ENCODE results near the gene RPL36AL. TPM values are rescaled to one million over a fixed set of nuclear protein-coding genes. Genes with fewer than 3 reads are reported as not detected.
"Not testable (repeated sequence)": the region's sequence is repeated elsewhere in the genome, so short reads cannot be mapped to it uniquely, and the experiment has no call there.

Gene RPL36AL
- polyA plus RNA-seq, 3 donors: 177 to 251 (median 211) TPM

DNA sequence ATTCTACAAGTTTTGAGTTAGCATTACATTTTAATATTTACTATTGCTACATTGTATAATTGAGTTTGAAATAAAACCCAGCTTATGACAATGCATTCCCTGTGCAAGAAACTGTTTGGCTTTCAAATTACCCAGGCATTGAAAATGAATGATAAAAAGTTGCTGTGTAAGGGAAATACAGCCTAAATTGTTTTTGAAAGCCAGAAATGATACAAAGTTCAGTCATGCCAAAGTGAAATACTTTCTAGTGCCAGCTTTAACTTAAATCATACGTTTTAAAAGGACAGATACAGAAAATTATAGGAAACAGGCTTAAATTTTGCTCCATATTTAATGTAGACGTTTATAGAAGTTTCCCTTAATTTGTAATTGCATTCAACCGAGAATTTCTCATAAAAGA is 3.0 kb upstream of the RPL36AL start:
- no peak for DNase-seq

DNA sequence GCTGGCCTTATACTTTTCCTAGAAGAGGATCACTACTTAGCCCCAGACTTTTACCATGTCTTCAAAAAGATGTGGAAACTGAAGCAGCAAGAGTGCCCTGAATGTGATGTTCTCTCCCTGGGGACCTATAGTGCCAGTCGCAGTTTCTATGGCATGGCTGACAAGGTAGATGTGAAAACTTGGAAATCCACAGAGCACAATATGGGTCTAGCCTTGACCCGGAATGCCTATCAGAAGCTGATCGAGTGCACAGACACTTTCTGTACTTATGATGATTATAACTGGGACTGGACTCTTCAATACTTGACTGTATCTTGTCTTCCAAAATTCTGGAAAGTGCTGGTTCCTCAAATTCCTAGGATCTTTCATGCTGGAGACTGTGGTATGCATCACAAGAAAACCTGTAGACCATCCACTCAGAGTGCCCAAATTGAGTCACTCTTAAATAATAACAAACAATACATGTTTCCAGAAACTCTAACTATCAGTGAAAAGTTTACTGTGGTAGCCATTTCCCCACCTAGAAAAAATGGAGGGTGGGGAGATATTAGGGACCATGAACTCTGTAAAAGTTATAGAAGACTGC is 1.7 kb upstream of the RPL36AL start:
- no peak for DNase-seq

- peak; percentile 67 for DNase-seq
These were observed 872 bp upstream of the RPL36AL start for GRCh38 chr14:49621114-49621881.

DNA sequence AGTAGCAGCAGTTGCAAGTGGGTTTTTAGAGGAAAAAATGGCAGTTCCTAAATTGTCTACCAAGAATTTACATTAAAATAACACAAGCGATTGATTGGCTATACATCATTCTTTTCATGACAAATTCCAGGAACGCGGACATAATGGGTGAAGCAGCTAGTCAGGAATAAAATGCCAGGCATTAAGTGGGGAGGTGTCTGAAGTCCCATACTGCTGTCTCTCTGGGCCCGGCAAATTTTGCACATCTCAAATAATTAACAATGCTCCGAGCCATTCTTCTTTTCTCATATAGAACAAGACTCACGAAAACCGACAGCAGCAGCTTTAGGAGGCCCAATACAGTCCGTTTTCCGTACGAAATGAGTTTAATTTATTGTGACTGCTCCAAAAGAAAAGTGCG is 696 bp downstream of the RPL36AL start:
- DNase-seq: no peak

DNA sequence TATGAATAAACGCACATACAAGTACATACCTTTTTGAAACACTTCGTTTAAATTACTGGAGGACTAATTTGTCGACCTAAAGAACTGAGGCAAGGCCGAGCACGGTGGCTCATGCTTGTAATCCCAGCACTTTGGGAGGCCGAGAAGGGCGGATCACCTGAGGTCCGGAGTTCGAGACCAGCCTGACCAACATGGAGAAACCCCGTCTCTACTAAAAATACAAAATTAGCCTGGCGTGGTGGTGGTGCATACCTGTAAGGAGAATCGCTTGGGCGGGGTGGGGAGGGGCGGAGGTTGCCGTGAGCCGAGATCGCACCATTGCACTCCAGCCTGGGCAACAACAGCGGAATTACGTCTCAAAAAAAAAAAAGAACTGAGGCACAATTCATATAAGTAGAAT is 1.2 kb downstream of the RPL36AL start:
- DNase-seq: not testable (repeated sequence)

- DNase-seq: no peak
These were observed 2.4 kb downstream of the RPL36AL start for GRCh38 chr14:49617852-49618519.

GRCh38 chr14:49615776-49616175 is 4.7 kb downstream of the RPL36AL start:
- DNase-seq: no peak

DNA sequence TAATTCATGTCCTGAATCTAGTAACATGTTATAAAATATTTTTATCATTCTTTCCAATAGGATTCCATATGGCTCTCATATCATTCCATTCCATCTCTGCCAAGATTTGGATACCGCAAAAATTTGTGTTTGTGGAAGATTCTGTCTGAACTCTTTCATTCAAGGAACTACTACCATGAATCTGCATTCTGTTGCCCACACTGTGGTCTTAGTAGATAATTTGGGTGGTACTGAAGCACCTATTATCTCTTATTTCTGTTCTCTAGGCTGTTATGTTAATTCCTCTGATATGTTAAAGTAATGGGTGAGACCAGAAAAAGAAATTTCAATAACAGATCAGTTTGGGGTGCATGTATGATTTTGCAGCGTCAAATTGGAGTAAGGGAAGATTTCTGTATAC is 6.2 kb downstream of the RPL36AL start:
- DNase-seq: no peak

GRCh38 chr14:49612671-49613070 is 7.8 kb downstream of the RPL36AL start:
- DNase-seq: no peak

DNA sequence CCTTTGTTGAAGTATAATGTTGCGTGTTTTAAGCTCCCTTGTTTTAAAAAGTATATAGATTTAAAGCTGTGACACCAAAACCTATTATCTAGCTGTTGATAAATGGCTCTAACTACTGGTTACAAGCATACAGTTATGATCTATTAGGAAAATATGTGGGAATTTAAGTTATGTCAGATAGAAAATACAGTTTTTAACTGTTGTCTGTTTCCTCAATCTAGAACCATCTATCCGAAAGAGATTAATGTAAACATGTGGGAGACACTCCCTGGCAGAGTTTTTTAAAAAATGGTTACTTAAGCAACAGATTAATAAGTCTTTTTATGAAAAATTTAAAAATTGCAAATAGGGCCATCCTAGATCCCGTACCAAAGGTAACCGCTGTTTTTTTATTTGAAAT is 8.2 kb downstream of the RPL36AL start:
- DNase-seq: no peak

DNA sequence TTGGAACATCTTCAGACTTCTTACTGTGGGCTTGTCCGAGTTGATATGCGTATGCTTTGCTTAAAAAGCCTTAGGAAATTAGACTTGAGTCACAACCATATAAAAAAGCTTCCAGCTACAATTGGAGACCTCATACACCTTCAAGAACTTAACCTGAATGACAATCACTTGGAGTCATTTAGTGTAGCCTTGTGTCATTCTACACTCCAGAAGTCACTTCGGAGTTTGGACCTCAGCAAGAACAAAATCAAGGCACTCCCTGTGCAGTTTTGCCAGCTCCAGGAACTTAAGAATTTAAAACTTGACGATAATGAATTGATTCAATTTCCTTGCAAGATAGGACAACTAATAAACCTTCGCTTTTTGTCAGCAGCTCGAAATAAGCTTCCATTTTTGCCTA is 12.8 kb downstream of the RPL36AL start:
- no peak for DNase-seq

- DNase-seq: peak; percentile 83
These were observed 21.7 kb downstream of the RPL36AL start, which contains the start of gene LRR1 for GRCh38 chr14:49598485-49599300. LRR1 (plus strand) TSS chr14:49598940; CDS start chr14:49599021, 81 bp downstream.

GRCh38 chr14:49598189-49598484 is 22.3 kb downstream of the RPL36AL start:
- no peak for DNase-seq

DNA sequence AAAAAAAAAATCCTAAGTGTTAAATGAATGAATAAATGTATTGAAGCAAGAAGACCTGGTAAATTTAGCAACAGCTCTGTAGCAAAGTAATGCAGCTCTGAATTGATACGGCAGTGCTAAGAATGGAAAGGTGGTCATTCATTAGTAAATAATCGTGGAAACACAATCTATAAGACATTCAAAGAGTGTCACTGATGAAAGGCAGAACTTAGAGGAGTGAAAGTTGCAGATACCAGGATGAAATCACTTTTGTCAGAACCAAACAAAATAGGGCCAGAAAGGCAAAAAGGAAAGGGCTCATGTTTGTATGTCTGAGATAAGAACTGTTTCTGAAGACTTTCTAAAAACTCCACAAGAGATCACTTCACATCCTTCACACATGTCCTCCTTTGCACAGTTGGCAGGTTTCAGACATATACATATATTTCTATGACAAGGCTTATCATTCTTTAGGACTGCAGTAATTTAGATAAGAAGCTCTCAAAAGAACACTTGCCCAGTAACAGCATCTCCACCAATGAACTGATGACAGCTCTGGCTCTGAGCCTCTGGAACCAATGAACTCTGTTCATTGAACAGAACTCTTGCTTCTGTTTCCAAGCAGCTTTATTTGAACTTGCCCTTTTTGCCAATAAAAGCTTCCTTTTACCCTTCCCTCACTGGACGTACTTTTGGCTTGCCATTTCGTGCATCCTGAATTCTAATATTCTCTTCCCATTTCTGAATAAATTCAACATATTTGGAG is 25.9 kb downstream of the RPL36AL start:
- DNase-seq: no peak

- no peak for DNase-seq
These were observed 27.4 kb downstream of the RPL36AL start for GRCh38 chr14:49593016-49593415.

GRCh38 chr14:49589387-49589786 is 31.0 kb downstream of the RPL36AL start:
- no peak for DNase-seq

DNA sequence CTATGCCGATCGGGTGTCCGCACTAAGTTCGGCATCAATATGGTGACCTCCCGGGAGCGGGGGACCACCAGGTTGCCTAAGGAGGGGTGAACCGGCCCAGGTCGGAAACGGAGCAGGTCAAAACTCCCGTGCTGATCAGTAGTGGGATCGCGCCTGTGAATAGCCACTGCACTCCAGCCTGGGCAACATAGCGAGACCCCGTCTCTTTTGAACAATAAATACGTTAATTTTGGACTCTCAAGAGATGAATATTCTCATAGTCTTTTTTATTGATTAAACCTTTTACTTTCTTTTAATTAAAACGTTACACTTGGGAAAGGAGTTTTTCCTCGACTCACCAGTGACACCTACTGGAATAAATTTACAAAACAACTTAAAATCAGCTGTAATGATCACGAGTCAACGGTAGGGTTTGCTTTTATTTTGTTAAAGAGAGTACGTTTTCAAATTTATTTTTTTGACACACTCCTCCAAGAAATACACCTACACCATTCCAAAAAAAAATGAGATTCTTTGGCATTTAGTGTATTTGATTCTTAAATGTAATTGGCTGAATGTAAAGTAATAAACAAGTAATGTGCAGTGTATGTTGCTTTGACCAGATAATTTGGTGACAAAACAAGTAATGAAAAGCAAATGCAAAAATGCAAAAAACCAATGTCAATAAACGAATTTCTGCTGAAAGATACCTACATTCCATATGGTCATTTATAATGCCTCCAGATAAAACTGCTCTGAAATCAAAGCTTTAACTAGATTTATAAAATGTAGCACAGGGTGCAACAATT is 33.6 kb downstream of the RPL36AL start:
- DNase-seq: peak; percentile 76

GRCh38 chr14:49585803-49586672 is 34.4 kb downstream of the RPL36AL start, which contains the start of gene RPS29:
RPS29 (minus strand) TSS chr14:49586380; CDS start chr14:49586346, 34 bp downstream.
- peak; percentile 99 for DNase-seq

GRCh38 chr14:49584981-49585640 is 35.3 kb downstream of the RPL36AL start:
- not testable (repeated sequence) for DNase-seq

Data from renal pelvis (tissue), 4 donors.